Measurements from ENCODE around the gene TOMM70.

Gene TOMM70

DNA sequence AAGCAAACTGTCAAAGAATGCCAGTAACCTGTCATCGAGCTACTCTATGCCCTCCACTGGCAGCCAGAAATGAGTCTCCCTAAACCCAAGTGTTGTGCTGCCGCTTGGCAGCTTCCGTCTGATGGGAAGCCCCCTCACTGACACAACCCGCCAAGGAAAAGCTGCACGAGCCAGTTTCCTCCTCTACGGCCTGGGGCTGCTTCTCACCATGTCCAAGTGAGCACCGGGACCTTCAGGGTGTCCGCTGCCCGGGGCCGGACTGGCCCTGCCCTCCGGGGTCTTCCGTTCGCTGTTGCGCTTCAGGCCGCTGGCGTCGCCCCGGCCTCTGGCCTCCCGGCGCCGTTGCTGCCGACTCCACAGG, 490 bp downstream of the TOMM70 start:
- no peaks in the 10 kb centered on the region for H3F3A ChIP-seq (ENCODE audit: insufficient read depth)
- H4K20me1 ChIP-seq (ENCODE audit: low read depth, low read length), result peaks cover 8% of the 10 kb centered on the region; the same call in 1 of the 2 replicates
- TF ChIP-seq, protein P1, sequence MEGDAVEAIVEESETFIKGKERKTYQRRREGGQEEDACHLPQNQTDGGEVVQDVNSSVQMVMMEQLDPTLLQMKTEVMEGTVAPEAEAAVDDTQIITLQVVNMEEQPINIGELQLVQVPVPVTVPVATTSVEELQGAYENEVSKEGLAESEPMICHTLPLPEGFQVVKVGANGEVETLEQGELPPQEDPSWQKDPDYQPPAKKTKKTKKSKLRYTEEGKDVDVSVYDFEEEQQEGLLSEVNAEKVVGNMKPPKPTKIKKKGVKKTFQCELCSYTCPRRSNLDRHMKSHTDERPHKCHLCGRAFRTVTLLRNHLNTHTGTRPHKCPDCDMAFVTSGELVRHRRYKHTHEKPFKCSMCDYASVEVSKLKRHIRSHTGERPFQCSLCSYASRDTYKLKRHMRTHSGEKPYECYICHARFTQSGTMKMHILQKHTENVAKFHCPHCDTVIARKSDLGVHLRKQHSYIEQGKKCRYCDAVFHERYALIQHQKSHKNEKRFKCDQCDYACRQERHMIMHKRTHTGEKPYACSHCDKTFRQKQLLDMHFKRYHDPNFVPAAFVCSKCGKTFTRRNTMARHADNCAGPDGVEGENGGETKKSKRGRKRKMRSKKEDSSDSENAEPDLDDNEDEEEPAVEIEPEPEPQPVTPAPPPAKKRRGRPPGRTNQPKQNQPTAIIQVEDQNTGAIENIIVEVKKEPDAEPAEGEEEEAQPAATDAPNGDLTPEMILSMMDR (IDR thresholded peaks at IDR 0.05; ENCODE audit: insufficient read depth, low read length, poor library complexity, severe bottlenecking), result no peak
- no peak for TF ChIP-seq EZH2phosphoT487 (conservative IDR thresholded peaks at IDR 0.05; ENCODE audit: low read length)
- H3K79me2 ChIP-seq (ENCODE audit: insufficient read depth, low read length), result peaks cover 65% of the 10 kb centered on the region
- peak overlapping the region; percentile 94 for H3K4me2 ChIP-seq (ENCODE audit: low read depth, low read length, poor library complexity, severe bottlenecking)
- H2AFZ ChIP-seq (ENCODE audit: low read depth, low read length, severe bottlenecking), result peak overlapping the region; percentile 63
- no peaks in the 10 kb centered on the region for H3K9me3 ChIP-seq (ENCODE audit: insufficient read depth, low read length)
- peak overlapping the region; percentile 87 for H3K9ac ChIP-seq (ENCODE audit: low read length)
- H3K4me3 ChIP-seq (ENCODE audit: insufficient read depth, low read length, poor library complexity, severe bottlenecking), result peak overlapping the region; percentile 67
- H3K27me3 ChIP-seq (ENCODE audit: low read length), result no peaks in the 10 kb centered on the region
- H3K36me3 ChIP-seq (ENCODE audit: low read length), result no peaks in the 10 kb centered on the region
- no peaks in the 10 kb centered on the region for H3K9me2 ChIP-seq (replicated peaks; ENCODE audit: insufficient read depth, low read length)
- H3K27ac ChIP-seq (ENCODE audit: low read depth, low read length), result peak overlapping the region; percentile 71

DNA sequence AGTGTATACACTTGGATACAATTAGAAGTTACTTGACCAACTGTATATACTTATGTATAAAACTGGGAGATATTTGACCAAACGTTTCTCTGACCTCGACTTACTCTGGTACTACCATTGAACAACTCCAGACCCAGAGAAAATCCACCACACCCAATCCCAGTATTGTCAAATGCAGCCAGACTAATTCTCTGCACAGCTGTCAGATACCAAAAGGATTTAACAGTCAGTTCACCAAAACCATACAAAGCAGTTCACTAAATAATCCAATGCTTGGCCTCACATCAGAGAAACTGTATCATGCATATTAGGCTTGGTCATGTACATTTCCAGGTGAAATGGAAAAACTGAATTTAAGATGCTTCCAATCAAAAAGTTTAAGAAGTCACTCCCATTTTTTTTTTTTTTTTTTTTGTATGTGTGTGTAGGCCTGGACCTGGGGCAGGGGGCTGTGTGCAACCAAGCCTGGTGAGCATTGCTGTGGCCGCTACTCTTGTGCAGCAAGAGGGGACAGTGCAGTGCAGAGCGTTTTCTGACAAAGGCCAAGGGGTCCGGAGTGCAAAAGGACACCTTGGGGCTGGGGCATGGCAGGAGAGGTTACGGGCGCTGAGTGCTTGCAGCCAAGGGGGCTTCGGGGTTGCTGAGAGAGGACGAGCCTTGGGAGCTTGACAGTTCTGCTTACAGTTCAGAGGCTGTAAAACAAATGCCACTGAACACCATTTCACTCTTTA, 1.4 kb downstream of the TOMM70 start:
- peak overlapping the region; percentile 87 for H3K9ac ChIP-seq (ENCODE audit: low read length)
- TF ChIP-seq, protein P1 (IDR thresholded peaks at IDR 0.05; ENCODE audit: insufficient read depth, low read length, poor library complexity, severe bottlenecking), result no peak
- TF ChIP-seq EZH2phosphoT487 (conservative IDR thresholded peaks at IDR 0.05; ENCODE audit: low read length), result no peak
- H3K79me2 ChIP-seq (ENCODE audit: insufficient read depth, low read length), result peaks cover 74% of the 10 kb centered on the region
- H3K4me3 ChIP-seq (ENCODE audit: insufficient read depth, low read length, poor library complexity, severe bottlenecking), result peak overlapping the region; percentile 67
- no peaks in the 10 kb centered on the region for H3K27me3 ChIP-seq (ENCODE audit: low read length)
- H3K4me2 ChIP-seq (ENCODE audit: low read depth, low read length, poor library complexity, severe bottlenecking), result peak overlapping the region; percentile 94
- no peak overlapping the region for H3K27ac ChIP-seq (ENCODE audit: low read depth, low read length)
- H3K9me2 ChIP-seq (replicated peaks; ENCODE audit: insufficient read depth, low read length), result no peaks in the 10 kb centered on the region
- no peaks in the 10 kb centered on the region for H3F3A ChIP-seq (ENCODE audit: insufficient read depth)
- no peaks in the 10 kb centered on the region for H3K36me3 ChIP-seq (ENCODE audit: low read length)
- H2AFZ ChIP-seq (ENCODE audit: low read depth, low read length, severe bottlenecking), result no peak overlapping the region
- H3K9me3 ChIP-seq (ENCODE audit: insufficient read depth, low read length), result no peaks in the 10 kb centered on the region
- H4K20me1 ChIP-seq (ENCODE audit: low read depth, low read length), result peaks cover 8% of the 10 kb centered on the region; the same call in 1 of the 2 replicates

DNA sequence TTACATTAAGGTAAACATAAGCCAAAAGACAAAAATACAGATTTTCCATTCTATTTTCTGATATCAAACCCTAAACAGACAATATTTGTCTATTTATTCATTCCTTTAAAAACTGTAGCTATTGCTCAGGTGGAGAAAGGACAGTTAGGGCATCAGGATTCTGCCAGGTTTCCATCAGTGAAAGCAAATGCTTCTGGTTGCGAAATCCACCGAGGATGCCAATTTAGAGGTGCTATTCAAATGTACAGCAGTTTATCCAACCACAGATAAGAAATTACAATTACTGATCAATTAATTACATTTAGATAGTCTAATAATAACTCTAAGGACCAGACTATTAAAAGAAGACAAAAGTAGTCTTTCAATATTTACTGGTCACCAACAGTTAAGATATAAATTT, 3.9 kb downstream of the TOMM70 start:
- Histone ChIP-seq H3K36me3 (ENCODE audit: low read length) (no peaks in the 10 kb centered on the region), H3K27me3 (ENCODE audit: low read length) (no peaks in the 10 kb centered on the region)

More for the DNA sequence above, 3.9 kb downstream of the TOMM70 start:
- H3K4me3 ChIP-seq (ENCODE audit: insufficient read depth, low read length, poor library complexity, severe bottlenecking), result no peak overlapping the region
- H3K79me2 ChIP-seq (ENCODE audit: insufficient read depth, low read length), result peaks cover 90% of the 10 kb centered on the region
- no peaks in the 10 kb centered on the region for H3F3A ChIP-seq (ENCODE audit: insufficient read depth)
- no peaks in the 10 kb centered on the region for H3K9me2 ChIP-seq (replicated peaks; ENCODE audit: insufficient read depth, low read length)
- no peaks in the 10 kb centered on the region for H3K9me3 ChIP-seq (ENCODE audit: insufficient read depth, low read length)
- no peak overlapping the region for H2AFZ ChIP-seq (ENCODE audit: low read depth, low read length, severe bottlenecking)
- H3K4me2 ChIP-seq (ENCODE audit: low read depth, low read length, poor library complexity, severe bottlenecking), result peak overlapping the region; percentile 18
- peaks cover 8% of the 10 kb centered on the region; the same call in 1 of the 2 replicates for H4K20me1 ChIP-seq (ENCODE audit: low read depth, low read length)
- H3K27ac ChIP-seq (ENCODE audit: low read depth, low read length), result no peak overlapping the region
- no peak overlapping the region for H3K9ac ChIP-seq (ENCODE audit: low read length)
- TF ChIP-seq, protein P1 (IDR thresholded peaks at IDR 0.05; ENCODE audit: insufficient read depth, low read length, poor library complexity, severe bottlenecking), result no peak
- TF ChIP-seq EZH2phosphoT487 (conservative IDR thresholded peaks at IDR 0.05; ENCODE audit: low read length), result no peak

Data from SU-DHL-6 (cell line).